ENCODE measurements around the gene CDC5L.

The CDC5L gene

DNA sequence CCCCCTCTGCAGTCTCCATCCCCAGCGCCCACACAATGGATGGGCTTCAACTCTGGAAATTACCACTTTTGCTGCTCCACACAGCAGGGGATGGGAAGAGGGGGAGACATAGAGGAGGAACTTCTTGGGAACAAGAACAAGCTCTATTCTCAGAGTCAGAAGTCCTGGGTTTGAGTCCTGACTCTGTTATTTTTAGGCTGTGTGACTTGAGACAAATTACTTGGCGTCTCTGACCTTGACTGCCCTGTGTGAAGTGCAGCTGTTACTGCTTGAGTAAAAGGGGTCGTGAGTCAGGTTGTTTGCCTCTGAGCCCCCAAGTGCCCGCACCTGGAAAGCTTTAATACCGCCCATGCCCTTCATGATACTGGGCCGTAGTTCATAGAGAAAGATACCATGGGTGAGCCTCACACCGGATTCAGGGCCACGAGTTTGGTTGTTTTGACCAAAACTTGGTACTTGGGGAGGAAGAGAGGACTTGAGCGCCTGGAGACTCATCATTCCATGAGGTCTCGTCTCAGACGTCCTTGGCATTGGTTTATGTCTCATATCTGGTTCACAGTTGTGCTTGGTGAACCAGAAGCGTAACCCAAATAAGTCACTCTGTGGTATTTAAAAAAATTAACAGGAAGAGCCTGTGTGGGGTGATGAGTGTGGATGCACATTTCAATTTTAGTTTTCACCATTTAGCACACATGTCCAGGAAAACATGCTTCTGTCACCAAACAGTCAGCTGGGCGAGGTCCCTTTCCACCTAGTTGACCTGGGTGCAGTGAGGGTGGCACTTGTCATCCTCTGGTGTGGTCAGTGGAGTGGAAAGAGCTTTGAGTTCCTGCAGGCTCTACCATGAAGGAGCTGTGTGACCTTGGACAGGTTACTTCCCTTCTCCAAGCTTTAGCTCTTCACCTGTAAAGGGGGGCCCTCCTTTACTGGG is 75.6 kb downstream of the CDC5L start:
- H3K27ac Mint-ChIP-seq = no peak overlapping the region
- H3K27me3 Mint-ChIP-seq = peaks cover 4% of the 10 kb centered on the region
- no peaks in the 10 kb centered on the region for H3K9me3 Mint-ChIP-seq
- H3K4me3 Mint-ChIP-seq = no peak overlapping the region
- no peaks in the 10 kb centered on the region for H3K36me3 Mint-ChIP-seq (ENCODE audit: low read depth)
- no peak for DNase-seq
- H3K4me1 Mint-ChIP-seq (ENCODE audit: low read depth) = no peaks in the 10 kb centered on the region

DNA sequence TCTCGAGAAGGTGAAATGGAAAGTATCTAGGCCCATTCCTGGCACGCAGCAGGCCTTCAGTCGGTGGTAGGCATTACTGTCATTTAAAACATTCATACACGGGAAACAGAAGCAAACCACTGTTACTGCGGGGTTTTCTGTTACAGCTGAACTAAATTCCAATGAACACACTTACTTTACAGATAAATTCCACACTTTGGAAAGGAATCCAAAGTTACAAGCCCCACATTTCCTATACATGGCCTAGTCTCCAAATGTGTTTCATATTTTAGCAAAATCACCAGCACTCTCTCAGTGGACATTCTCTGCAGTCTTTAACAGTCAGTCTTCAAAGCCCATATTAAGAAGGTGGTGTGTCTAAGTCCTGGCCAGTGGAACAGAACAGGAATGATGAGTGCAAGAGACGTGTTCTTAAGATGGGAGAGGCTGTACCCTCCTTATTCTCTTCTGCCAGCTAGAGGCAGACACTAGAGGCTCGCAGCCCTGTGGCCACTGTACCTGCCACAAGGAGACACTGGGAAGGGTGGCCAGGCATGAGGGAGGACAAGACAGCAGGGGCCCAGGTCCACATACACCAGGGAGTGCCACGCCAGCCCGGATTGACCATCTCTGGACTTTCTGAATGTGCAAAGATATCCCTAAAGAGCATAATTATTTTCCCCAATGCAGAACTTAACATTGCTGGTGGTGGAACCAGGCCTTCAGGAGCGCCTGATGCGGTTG is 76.4 kb downstream of the CDC5L start:
- no peaks in the 10 kb centered on the region for H3K9me3 Mint-ChIP-seq
- no peak for DNase-seq
- no peak overlapping the region for H3K27ac Mint-ChIP-seq
- no peaks in the 10 kb centered on the region for H3K4me1 Mint-ChIP-seq (ENCODE audit: low read depth)
- H3K4me3 Mint-ChIP-seq = no peak overlapping the region
- H3K27me3 Mint-ChIP-seq = peaks cover 7% of the 10 kb centered on the region
- H3K36me3 Mint-ChIP-seq (ENCODE audit: low read depth) = no peaks in the 10 kb centered on the region

DNA sequence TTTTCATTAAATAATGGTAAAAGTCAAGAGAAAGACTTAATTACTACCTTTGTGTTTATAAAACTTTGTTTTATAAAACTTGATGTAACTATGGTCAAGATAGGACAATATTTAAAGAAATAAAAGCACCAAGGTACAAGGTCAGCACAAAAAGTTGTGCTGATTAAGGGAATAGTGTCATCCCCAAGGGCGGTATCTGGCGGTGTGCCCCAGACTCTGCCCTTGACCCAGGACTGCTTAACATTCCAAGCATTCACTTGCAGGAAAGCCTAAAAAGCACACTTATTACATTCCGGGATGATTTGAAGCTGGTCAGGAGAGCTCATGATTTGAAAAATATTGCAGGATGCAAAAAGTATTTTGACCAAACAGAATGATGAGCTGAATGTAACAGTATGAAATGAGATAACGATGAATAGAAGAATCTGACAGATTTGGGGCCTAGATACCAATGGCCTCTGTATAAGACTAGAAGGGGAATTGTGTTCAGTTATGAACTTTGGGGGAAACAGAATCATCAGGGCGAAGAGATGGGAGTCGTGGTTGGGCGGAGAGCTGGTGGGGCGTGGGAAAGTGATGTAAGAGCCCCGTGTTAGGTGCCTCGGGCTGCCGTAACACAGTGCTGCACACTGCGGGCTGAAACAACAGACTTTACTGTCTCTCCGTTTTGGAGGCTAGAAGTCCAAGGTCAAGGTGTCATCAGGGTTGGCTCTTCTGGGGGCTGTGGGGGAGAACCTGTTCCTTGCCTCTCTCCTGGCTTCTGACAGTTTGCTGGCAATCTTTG is 77.2 kb downstream of the CDC5L start:
- no peaks in the 10 kb centered on the region for H3K4me1 Mint-ChIP-seq (ENCODE audit: low read depth)
- no peak for DNase-seq
- H3K27me3 Mint-ChIP-seq = peaks cover 10% of the 10 kb centered on the region
- no peak overlapping the region for H3K27ac Mint-ChIP-seq
- H3K4me3 Mint-ChIP-seq = no peak overlapping the region
- H3K9me3 Mint-ChIP-seq = no peaks in the 10 kb centered on the region
- no peaks in the 10 kb centered on the region for H3K36me3 Mint-ChIP-seq (ENCODE audit: low read depth)

DNA sequence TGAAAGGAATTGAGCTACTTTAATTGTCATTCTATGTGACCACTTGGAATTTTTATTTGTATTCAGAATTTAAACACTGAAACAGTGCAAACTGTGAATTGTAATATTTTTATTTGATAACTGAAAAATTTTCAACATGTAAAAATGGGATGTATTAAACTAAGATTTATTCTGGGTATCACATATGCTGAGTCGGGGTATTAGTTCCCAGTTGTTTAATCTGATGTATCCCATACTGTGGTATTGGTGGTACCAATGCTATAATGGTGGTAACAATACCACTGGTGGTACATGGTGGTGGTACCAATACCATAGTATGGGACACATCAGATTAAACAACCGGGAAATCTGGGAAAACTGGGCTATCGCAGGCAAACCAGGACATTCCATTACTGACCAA is 79.4 kb downstream of the CDC5L start:
- Mint-ChIP-seq H3K9me3 (no peaks in the 10 kb centered on the region), H3K4me1 (ENCODE audit: low read depth) (no peaks in the 10 kb centered on the region), H3K27me3 (peaks cover 10% of the 10 kb centered on the region), H3K36me3 (ENCODE audit: low read depth) (no peaks in the 10 kb centered on the region), H3K27ac (no peak overlapping the region), H3K4me3 (no peak overlapping the region)
- no peak for DNase-seq

DNA sequence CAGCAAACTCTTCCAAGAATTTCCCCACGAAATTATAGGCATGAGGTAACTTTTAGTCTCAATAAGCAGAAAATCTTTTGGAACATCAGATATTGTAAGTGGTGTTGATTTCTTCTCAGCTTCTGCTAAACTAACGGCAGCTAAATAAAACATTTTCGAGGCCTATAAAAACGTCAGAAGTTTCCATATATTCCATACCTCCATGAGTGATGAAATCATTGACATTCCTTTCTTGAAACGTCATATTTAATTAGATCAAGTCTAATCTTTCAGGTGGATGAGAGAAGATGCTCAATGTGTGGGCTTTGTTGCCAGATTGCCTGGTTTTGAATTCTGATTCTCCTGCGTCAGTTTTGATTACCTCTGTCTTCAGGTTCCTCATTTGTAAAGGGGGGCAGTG is 81.3 kb downstream of the CDC5L start:
- Mint-ChIP-seq H3K9me3 (no peaks in the 10 kb centered on the region), H3K36me3 (ENCODE audit: low read depth) (no peaks in the 10 kb centered on the region)
- no peak for DNase-seq

DNA sequence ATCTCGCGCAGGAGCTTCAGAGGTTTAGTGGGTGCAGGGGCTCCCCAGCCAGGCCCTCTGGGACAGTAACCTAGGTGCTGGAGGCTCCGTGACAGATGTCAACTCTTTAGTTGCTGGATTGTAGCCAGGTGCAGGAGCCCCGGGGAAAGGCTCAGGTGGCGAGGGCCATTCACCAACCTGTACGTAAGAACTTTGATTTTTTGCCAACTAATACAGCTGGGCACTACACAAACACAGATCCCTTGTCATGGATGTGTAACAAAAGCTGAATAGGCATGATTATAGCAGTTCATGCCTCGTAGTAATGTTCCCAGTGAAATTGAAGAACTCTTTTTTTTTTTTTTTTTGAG is 82.6 kb downstream of the CDC5L start:
- no peak for DNase-seq
- no peak overlapping the region for H3K4me3 Mint-ChIP-seq
- H3K36me3 Mint-ChIP-seq (ENCODE audit: low read depth) = no peaks in the 10 kb centered on the region
- peaks cover 8% of the 10 kb centered on the region for H3K27me3 Mint-ChIP-seq
- no peaks in the 10 kb centered on the region for H3K4me1 Mint-ChIP-seq (ENCODE audit: low read depth)
- no peaks in the 10 kb centered on the region for H3K9me3 Mint-ChIP-seq
- H3K27ac Mint-ChIP-seq = no peak overlapping the region

More for the DNA sequence above, 81.3 kb downstream of the CDC5L start:
- Mint-ChIP-seq H3K27me3 (peaks cover 5% of the 10 kb centered on the region), H3K4me3 (no peak overlapping the region), H3K27ac (no peak overlapping the region), H3K4me1 (ENCODE audit: low read depth) (no peaks in the 10 kb centered on the region)

DNA sequence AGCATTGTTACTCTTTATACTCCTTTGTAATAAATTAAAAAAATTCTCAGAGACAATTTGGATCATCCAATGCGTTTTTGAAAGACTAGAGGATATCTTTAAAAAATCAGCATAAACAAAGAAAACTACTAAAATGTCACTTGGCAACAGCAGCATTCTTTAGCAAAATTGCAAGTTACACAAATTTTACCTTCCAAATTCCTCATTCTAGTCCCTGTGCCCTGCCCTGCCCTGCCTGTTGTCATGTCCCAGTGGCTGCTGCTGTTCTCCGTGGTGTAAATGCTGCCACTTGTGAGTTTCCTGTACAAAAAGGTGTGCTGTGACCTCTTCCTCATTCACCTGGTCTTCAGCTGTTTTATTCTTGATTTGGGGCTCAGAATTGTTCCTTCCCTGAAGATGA is 83.2 kb downstream of the CDC5L start:
- peaks cover 9% of the 10 kb centered on the region for H3K27me3 Mint-ChIP-seq
- DNase-seq = no peak
- no peaks in the 10 kb centered on the region for H3K9me3 Mint-ChIP-seq
- H3K4me3 Mint-ChIP-seq = no peak overlapping the region
- no peaks in the 10 kb centered on the region for H3K4me1 Mint-ChIP-seq (ENCODE audit: low read depth)
- H3K36me3 Mint-ChIP-seq (ENCODE audit: low read depth) = no peaks in the 10 kb centered on the region
- no peak overlapping the region for H3K27ac Mint-ChIP-seq

DNA sequence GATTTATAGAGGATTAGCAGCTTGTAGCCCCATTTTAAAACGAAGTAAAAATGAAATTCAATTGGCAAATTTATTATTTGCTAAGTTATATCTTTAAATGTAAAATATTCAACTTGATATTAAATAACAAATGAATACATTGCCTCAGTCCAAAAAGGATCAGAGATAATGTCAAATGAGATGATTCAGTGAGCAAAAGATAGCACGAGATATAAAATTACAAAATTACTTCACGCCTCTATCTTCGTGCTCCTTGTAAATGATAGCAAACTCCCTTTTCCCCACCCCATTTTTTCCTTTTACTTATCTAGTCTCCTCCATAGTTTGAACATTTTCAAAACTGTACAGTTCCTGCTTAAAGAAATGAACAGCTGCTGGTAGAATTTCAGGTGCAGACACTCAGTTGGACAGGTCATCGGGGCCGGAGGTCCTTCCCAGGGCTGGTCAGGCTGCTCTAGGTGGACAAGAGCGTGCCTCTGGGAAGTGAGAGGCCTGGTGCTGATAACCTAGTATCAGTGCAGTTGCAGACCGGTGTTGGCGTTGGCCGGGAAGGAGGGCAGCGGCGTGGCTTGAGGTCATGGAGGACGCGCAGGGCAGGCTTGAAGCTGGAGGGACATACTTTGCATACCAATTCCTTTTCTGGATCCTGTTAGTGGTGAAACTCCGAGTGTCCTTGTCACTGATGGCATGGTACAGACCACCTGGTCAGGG is 83.9 kb downstream of the CDC5L start:
- Mint-ChIP-seq H3K36me3 (ENCODE audit: low read depth) (no peaks in the 10 kb centered on the region), H3K4me3 (no peak overlapping the region), H3K27me3 (peaks cover 9% of the 10 kb centered on the region), H3K4me1 (ENCODE audit: low read depth) (no peaks in the 10 kb centered on the region), H3K27ac (no peak overlapping the region), H3K9me3 (no peaks in the 10 kb centered on the region)
- no peak for DNase-seq

DNA sequence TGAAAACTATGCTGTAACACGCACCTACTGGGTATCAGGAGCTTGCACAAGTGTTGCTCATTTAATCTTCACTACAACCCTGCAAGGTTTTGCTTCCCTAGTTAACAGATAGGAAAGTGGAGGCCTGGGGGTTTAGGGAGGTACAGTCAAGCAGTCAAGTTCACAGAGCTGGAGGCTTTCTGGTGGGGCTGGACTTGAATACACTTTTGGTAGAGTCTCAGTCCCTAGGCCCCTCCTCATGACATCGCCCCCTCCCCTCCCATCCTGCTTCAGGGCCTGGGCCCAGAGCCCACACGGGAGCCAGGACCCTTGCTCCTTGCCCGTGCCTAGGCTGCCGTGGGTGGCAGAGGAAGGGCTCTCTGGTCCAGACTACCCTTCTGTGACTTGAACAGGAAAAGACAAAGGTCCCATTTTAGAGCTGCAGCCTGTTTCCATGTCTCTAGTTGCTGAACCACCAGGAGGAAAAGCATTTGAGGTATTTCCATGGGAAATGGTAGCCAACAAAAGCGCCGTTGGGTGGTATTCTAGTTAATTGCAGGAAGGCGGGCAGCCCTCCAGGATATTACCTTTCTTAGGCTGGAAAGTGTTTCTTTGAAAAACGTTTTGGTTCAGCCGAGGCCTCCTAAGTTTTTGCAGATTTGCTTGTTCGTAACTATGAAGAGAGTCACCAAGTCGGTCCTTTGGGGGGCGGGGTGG is 84.9 kb downstream of the CDC5L start:
- Mint-ChIP-seq H3K4me1 (ENCODE audit: low read depth) (no peaks in the 10 kb centered on the region), H3K27me3 (peaks cover 9% of the 10 kb centered on the region), H3K9me3 (no peaks in the 10 kb centered on the region), H3K27ac (no peak overlapping the region), H3K4me3 (no peak overlapping the region), H3K36me3 (ENCODE audit: low read depth) (no peaks in the 10 kb centered on the region)
- no peak for DNase-seq

DNA sequence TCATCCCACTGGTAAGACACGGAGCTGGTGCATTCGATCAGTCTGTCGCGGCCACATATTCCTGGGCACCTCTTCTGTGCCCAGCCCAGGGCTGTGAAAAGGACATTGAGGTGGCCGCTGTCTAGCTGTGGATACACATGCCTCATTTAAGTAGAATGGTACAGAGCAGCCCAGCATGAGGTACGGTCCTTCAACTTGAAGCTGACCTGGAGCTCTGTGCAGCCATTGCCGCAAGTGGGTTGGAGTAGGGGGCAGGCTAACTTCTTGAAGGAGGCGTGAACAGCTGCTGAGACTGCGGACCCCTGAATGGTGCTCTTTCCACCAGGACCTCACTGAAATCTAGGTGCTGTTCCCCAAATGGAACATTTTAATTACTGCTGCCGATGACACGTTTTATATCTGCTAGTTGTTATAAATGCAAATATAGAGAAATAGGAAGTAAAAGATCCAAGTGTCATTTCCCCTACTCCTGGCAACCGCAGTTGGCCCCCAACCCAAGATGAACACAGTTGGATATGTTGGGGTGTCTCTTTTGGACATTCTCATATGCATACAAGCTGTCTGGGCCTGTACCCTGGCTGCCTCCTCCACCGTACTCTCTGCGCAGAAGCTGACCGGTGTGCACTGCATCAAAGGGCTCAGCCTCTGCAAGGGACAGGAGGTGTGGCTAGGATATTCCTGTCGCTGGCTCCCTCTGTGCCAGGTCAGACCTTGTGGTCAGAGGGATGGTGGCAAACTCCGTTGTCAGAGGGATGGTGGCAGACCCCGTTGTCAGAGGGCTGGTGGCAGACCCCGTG is 86.1 kb downstream of the CDC5L start:
- Mint-ChIP-seq H3K27ac (no peak overlapping the region), H3K9me3 (no peaks in the 10 kb centered on the region), H3K36me3 (ENCODE audit: low read depth) (no peaks in the 10 kb centered on the region), H3K4me1 (ENCODE audit: low read depth) (no peaks in the 10 kb centered on the region), H3K4me3 (no peak overlapping the region), H3K27me3 (peaks cover 9% of the 10 kb centered on the region)
- no peak for DNase-seq

DNA sequence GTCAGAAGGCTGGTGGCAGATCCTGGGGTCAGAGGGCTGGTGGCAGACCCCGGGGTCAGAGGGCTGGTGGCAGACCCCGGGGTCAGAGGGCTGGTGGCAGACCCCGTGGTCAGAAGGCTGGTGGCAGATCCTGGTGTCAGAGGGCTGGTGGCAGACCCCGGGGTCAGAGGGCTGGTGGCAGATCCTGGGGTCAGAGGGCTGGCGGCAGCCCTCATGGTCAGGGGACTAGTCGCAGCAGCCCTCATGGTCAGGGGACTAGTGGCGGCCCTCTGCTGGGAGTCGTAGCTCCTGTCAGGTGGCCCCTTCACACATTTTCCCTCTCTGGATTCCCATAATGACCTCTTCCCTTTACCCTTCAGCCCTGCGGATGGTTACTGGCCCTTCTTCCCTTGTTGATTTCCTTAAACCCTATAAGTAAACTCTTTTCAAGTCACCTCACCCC is 86.7 kb downstream of the CDC5L start:
- peaks cover 4% of the 10 kb centered on the region for H3K27me3 Mint-ChIP-seq
- H3K27ac Mint-ChIP-seq = no peak overlapping the region
- no peaks in the 10 kb centered on the region for H3K36me3 Mint-ChIP-seq (ENCODE audit: low read depth)
- no peak for DNase-seq
- H3K4me1 Mint-ChIP-seq (ENCODE audit: low read depth) = no peaks in the 10 kb centered on the region
- no peaks in the 10 kb centered on the region for H3K9me3 Mint-ChIP-seq
- H3K4me3 Mint-ChIP-seq = no peak overlapping the region

DNA sequence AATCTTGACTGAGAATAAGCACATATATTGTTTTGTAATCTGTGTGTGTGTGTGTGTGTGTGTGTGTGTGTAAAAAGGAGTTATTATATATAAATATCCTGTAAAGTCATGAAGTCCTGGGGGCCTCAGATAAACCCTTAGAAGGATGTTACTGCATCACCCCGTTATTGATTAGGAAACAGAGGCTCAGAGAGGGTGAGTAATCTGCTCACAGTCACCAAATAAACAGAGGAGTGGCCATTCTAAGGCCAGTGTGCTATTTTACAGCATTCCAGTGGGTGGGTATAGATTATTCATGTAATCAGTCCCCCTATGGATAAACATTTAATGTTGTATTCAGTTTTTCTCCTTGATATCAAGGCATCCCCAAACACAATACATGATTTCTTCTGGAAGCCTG is 87.1 kb downstream of the CDC5L start:
- no peak overlapping the region for H3K27ac Mint-ChIP-seq
- no peaks in the 10 kb centered on the region for H3K4me1 Mint-ChIP-seq (ENCODE audit: low read depth)
- H3K36me3 Mint-ChIP-seq (ENCODE audit: low read depth) = no peaks in the 10 kb centered on the region
- no peak for DNase-seq
- H3K4me3 Mint-ChIP-seq = no peak overlapping the region
- no peaks in the 10 kb centered on the region for H3K9me3 Mint-ChIP-seq
- peaks cover 4% of the 10 kb centered on the region for H3K27me3 Mint-ChIP-seq

DNA sequence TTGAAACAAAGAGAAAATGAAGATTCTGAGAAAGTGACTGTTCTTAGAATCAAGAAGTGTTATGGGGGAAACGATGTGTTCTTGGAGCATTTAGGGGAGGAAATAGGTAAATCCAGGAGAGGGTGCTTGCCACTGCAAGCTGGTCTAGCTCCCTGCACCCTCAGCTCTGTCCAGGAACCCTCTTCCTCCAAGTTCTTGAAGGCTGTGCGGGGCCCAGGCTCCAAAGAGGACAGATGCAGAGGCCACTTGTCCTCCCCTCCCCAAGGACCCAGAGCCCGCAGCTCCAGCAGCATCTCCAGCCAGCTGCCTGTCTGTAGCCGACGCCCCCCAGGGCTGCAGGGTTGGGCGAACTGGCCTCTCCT is 87.9 kb downstream of the CDC5L start:
- DNase-seq = no peak
- no peaks in the 10 kb centered on the region for H3K36me3 Mint-ChIP-seq (ENCODE audit: low read depth)
- no peak overlapping the region for H3K4me3 Mint-ChIP-seq
- peaks cover 4% of the 10 kb centered on the region for H3K27me3 Mint-ChIP-seq
- H3K27ac Mint-ChIP-seq = no peak overlapping the region
- no peaks in the 10 kb centered on the region for H3K9me3 Mint-ChIP-seq
- H3K4me1 Mint-ChIP-seq (ENCODE audit: low read depth) = no peaks in the 10 kb centered on the region
